GM18861 (cell line): ENCODE measurements around the gene GMFB.

Experiments used
- ATAC-seq: cut with Tn5 transposase; IDR thresholded peaks from one replicate; pipeline ENCODE4 v1.9.1; 2021; ENCODE audit not compliant: unreplicated experiment

GMFB gene

GRCh38 chr14:54435500-54435981 lies 53.2 kb downstream of the GMFB start:
- peak; percentile 48 for ATAC-seq

GRCh38 chr14:54428527-54428926 lies 60.3 kb downstream of the GMFB start:
- no peak for ATAC-seq

- no peak for ATAC-seq
Measured at GRCh38 chr14:54427871-54428270, 60.9 kb downstream of the GMFB start.

GRCh38 chr14:54425537-54426274 lies 63.1 kb downstream of the GMFB start:
- no peak for ATAC-seq

- ATAC-seq, result no peak
Measured at GRCh38 chr14:54425068-54425467, 63.7 kb downstream of the GMFB start.
